Measurements from ENCODE around the gene SCUBE1.

- TF ChIP-seq POLR2AphosphoS5 (IDR thresholded peaks at IDR 0.05; ENCODE audit: borderline replicate concordance, low read depth, low read length) (no peak), EZH2 (IDR thresholded peaks at IDR 0.05) (no peak), FOXP2 (optimal IDR thresholded peaks at IDR 0.05; ENCODE audit: control extremely low read depth, extremely low read length, insufficient read depth) (no peak)
Observed at GRCh38 chr22:43344520-43344787, 1.3 kb upstream of the SCUBE1 start.
